GM12878 (cell line): ENCODE results near the gene FRMD3. TPM values are rescaled to one million over a fixed set of nuclear protein-coding genes. Genes with fewer than 3 reads are reported as not detected.

Experiments
- ATAC-seq: fragments of 200-7000 bp; cut with Tn5 transposase; 3 replicates; pipeline ENCODE4 v1.9.1; 2020; ENCODE audit warnings: mild to moderate bottlenecking, moderate library complexity
- BruUV-seq: library from RNA; stranded (reverse); fragments of 400-500 nt; replicated peaks from 2 replicates; lab custom pipeline; 2021; lab: Mats Ljungman, UMichigan
- CTCF ChIA-PET: fragments of 300-600 bp; sonication (Branson Sonifier 250); formaldehyde crosslinking; extraction: SDS; loops from one replicate; lab custom pipeline; 2021; ENCODE audit warnings: inconsistent platforms; lab: Yijun Ruan, JAX
- POLR2A ChIA-PET: fragments of 350-600 bp; formaldehyde crosslinking; extraction: SDS; loops from one replicate; lab custom pipeline; 2021; ENCODE audit warnings: inconsistent platforms; lab: Charles Lee
- RAD21 ChIA-PET: fragments of 300-600 bp; sonication (Branson Sonifier 250); formaldehyde crosslinking; loops from one replicate; lab custom pipeline; 2023; ENCODE audit warnings: antibody characterized with exemption; ENCODE audit not compliant: unreplicated experiment; lab: Charles Lee
- SMC1A ChIA-PET: fragments of 300-600 bp; sonication (Branson Sonifier 250); formaldehyde crosslinking; loops from one replicate; lab custom pipeline; 2023; ENCODE audit not compliant: unreplicated experiment, uncharacterized antibody; lab: Charles Lee
- DNase-seq: peaks from one replicate; pipeline ENCODE4 v3.0.0-alpha.2; 2011; ENCODE audit warnings: low read depth, low spot score
- FAIRE-seq: peaks from 3 replicates; lab custom pipeline; 2011; peaks lifted over from hg19 to GRCh38; lab: Jason Lieb, UNC
- H2AFZ ChIP-seq: 2 replicates; pipeline ENCODE4 v1.6.0; 2011; ENCODE audit warnings: low read depth, low read length, control low read depth; ENCODE audit not compliant: control insufficient read depth
- H3K27ac ChIP-seq: 2 replicates; pipeline ENCODE4 v1.5.1; 2011; ENCODE audit warnings: control low read depth; ENCODE audit not compliant: control insufficient read depth, insufficient read depth
- H3K27me3 ChIP-seq, 2 experiments: replicated peaks in 1 of 2; 2 replicates each; pipeline versions ENCODE4 v1.6.0 to v1.6.1; 2011; ENCODE audit warnings: low read length in 1 of 2; ENCODE audit not compliant: control insufficient read depth in 2 of 2, insufficient read depth in 2 of 2
- H3K36me3 ChIP-seq, 2 experiments: 2 replicates each; pipeline ENCODE4 v1.5.1; 2011; ENCODE audit warnings: low read length in 1 of 2; ENCODE audit not compliant: control insufficient read depth in 2 of 2, insufficient read depth in 2 of 2
- H3K4me1 ChIP-seq: 2 replicates; pipeline ENCODE4 v1.6.1; 2011; ENCODE audit warnings: mild to moderate bottlenecking, low read length, moderate library complexity, mixed read lengths; ENCODE audit not compliant: control insufficient read depth, insufficient read depth
- H3K4me2 ChIP-seq: 2 replicates; pipeline ENCODE4 v1.6.0; 2011; ENCODE audit warnings: control low read depth; ENCODE audit not compliant: control insufficient read depth, insufficient read depth
- H3K4me3 ChIP-seq: fragments of 200-600 bp; sonication (generic); 2 replicates; pipeline ENCODE4 v1.5.1; 2016
- H3K79me2 ChIP-seq: 2 replicates; pipeline ENCODE4 v1.6.0; 2011; ENCODE audit warnings: low read length; ENCODE audit not compliant: control insufficient read depth, insufficient read depth
- H3K9ac ChIP-seq: 2 replicates; pipeline ENCODE4 v1.8.0; 2011; ENCODE audit warnings: low read length, control low read depth, mixed read lengths; ENCODE audit not compliant: control insufficient read depth, insufficient read depth
- H3K9me3 ChIP-seq: replicated peaks from 3 replicates; pipeline ENCODE4 v1.5.1; 2011; ENCODE audit warnings: mild to moderate bottlenecking, low read length; ENCODE audit not compliant: control insufficient read depth, insufficient read depth
- H4K20me1 ChIP-seq: 2 replicates; pipeline ENCODE4 v1.6.0; 2011; ENCODE audit not compliant: control insufficient read depth, insufficient read depth
- ATF2 ChIP-seq: IDR thresholded peaks from 2 replicates; pipeline ENCODE4 v1.6.1; 2012; ENCODE audit warnings: low read length, inconsistent platforms
- BCL3 ChIP-seq: IDR thresholded peaks from 2 replicates; pipeline ENCODE4 v1.6.1; 2011; ENCODE audit warnings: borderline replicate concordance, low read depth, mild to moderate bottlenecking, moderate library complexity, low read length; ENCODE audit not compliant: insufficient read depth, poor library complexity, severe bottlenecking
- BRCA1 ChIP-seq: IDR thresholded peaks from 2 replicates; pipeline ENCODE4 v1.6.1; 2011; ENCODE audit warnings: low read depth, low read length, improper control_type of control experiment
- ELK1 ChIP-seq: IDR thresholded peaks from 2 replicates; pipeline ENCODE4 v1.6.1; 2012; ENCODE audit warnings: low read depth, low read length, improper control_type of control experiment
- HSF1 ChIP-seq: fragments of 150-350 bp; IDR thresholded peaks from 2 replicates; pipeline ENCODE4 v1.6.1; 2014; ENCODE audit warnings: mild to moderate bottlenecking, low read depth, low read length
- MYC ChIP-seq: IDR thresholded peaks from 2 replicates; pipeline ENCODE4 v1.6.1; 2011; ENCODE audit warnings: mild to moderate bottlenecking, low read length, moderate library complexity, inconsistent platforms; ENCODE audit not compliant: insufficient read depth, insufficient replicate concordance, insufficient read length, severe bottlenecking
- POLR2AphosphoS5 ChIP-seq: IDR thresholded peaks from 2 replicates; pipeline ENCODE4 v1.6.1; 2011; ENCODE audit warnings: mild to moderate bottlenecking, low read length, inconsistent platforms
- POU2F2 ChIP-seq: IDR thresholded peaks from 3 replicates; pipeline ENCODE4 v1.6.1; 2011; ENCODE audit warnings: low read depth, mild to moderate bottlenecking, low read length, borderline replicate concordance
- RUNX3 ChIP-seq: IDR thresholded peaks from 2 replicates; pipeline ENCODE4 v1.6.1; 2012; ENCODE audit warnings: low read length, inconsistent platforms
- SRF ChIP-seq, 2 experiments: IDR thresholded peaks; 2 replicates each; pipeline ENCODE4 v1.6.1; 2011; ENCODE audit warnings: low read depth in 2 of 2, low read length in 2 of 2, mild to moderate bottlenecking in 1 of 2, moderate library complexity in 1 of 2
- SUPT20H ChIP-seq: IDR thresholded peaks from 2 replicates; pipeline ENCODE4 v1.6.1; 2011; ENCODE audit warnings: low read depth, mild to moderate bottlenecking, low read length, moderate library complexity, borderline replicate concordance; ENCODE audit not compliant: control insufficient read depth
- ZBTB33 ChIP-seq: fragments of 450-650 bp; IDR thresholded peaks from 2 replicates; pipeline ENCODE4 v1.6.1; 2017; ENCODE audit warnings: mild to moderate bottlenecking
- ZNF24 ChIP-seq: fragments of 450-650 bp; IDR thresholded peaks from 2 replicates; pipeline ENCODE4 v1.6.1; 2017; ENCODE audit warnings: antibody characterized with exemption, mild to moderate bottlenecking
- ZSCAN29 ChIP-seq: fragments of 450-650 bp; IDR thresholded peaks from 2 replicates; pipeline ENCODE4 v1.6.1; 2017; ENCODE audit warnings: mild to moderate bottlenecking, moderate library complexity
- WGBS: methylation state at CpG from one replicate; pipeline ENCODE4 v1.1.6; 2016; ENCODE audit warnings: low lambda C conversion rate; ENCODE audit not compliant: insufficient replicate concordance, insufficient coverage; ENCODE audit errors: missing lambda C conversion rate; 5-methylcytosine and 5-hydroxymethylcytosine counted together
- in situ Hi-C: fragments of 300-500 bp; cut with MboI; formaldehyde crosslinking; loops from 9 replicates; pipeline ENCODE4 v1.14.3; 2018; ENCODE audit warnings: mixed read lengths
- intact Hi-C: fragments of 100-400 bp; cut with micrococcal nuclease; formaldehyde crosslinking; loops from one replicate; pipeline ENCODE4 v1.14.2; 2022; ENCODE audit not compliant: unreplicated experiment
- polyA plus RNA-seq, 11 experiments: library from polyadenylated mRNA; depleted of rRNA in 4 of 11; unstranded in 6 of 11; stranded (reverse) in 5 of 11; fragments of >200 nt; fragmentation: Nextera tagmentation in 4 of 11; fragmentation: Illumina TruSeq in 1 of 11; extraction: Ambion mirVana in 4 of 11; extraction: Trizol in 1 of 11; gene quantifications; 1 replicate in 1 of 11; 2 replicates in 10 of 11; pipeline versions ENCODE4 v1.2.1 to v1.2.3, GENCODE V29; 2011 to 2016; ENCODE audit warnings: inconsistent platforms in 2 of 11, missing spikeins in 2 of 11, low read depth in 1 of 11
- total RNA-seq, 4 experiments: library from RNA; depleted of rRNA in 3 of 4; stranded (reverse); fragments of >200 nt in 3 of 4; fragmentation: Illumina TruSeq in 1 of 4; extraction: Trizol in 1 of 4; gene quantifications; 2 replicates each; pipeline versions ENCODE4 v1.2.1 to v1.2.3, GENCODE V29; 2013 to 2021

FRMD3 gene
- total and polyA plus RNA-seq, 10 of the 15 experiments (the other 5 are each of a cell fraction or from before 2014, with no cell fraction given), result 0.04 to 0.68 (median 0.21) TPM; not detected in 1

- ChIA-PET POLR2A (no interaction called here), RAD21 (no interaction called here), SMC1A (no interaction called here), CTCF (no interaction called here)
- no peaks in the 10 kb centered on the region for H3K36me3 ChIP-seq
- H3K4me1 ChIP-seq, result no peaks in the 10 kb centered on the region
- in situ Hi-C loops (no loop called here), intact Hi-C loops (no loop called here)
- no peak overlapping the region for H3K4me2 ChIP-seq
- BruUV-seq, result no TSS peak
- no peaks in the 10 kb centered on the region for H3K27me3 ChIP-seq
- no peak for ATAC-seq
- WGBS, result 22% methylated on average over 2 of the region's 2 CpGs
- H4K20me1 ChIP-seq, result no peaks in the 10 kb centered on the region
- no peak overlapping the region for H3K27ac ChIP-seq
- H3K9ac ChIP-seq, result no peak overlapping the region
- no peak overlapping the region for H3K4me3 ChIP-seq
- no peaks in the 10 kb centered on the region for H3K79me2 ChIP-seq
- H3K9me3 ChIP-seq, result no peaks in the 10 kb centered on the region
- H2AFZ ChIP-seq, result no peak overlapping the region
- no peak for DNase-seq
- FAIRE-seq, result no peak
- TF ChIP-seq ZNF24 (no peak), ELK1 (no peak), ATF2 (no peak), ZBTB33 (no peak), POLR2AphosphoS5 (no peak), ZSCAN29 (no peak), RUNX3 (no peak), BCL3 (no peak), SRF (IDR thresholded peaks at IDR 0.05; ENCODE audit: low read depth in 2 of 2, low read length in 2 of 2) (no peak), MYC (no peak), BRCA1 (no peak), HSF1 (no peak), POU2F2 (no peak), SUPT20H (no peak)
Observed at GRCh38 chr9:83242066-83242465, 296.1 kb downstream of the FRMD3 start.
